HG03025 (cell line): Measurements from ENCODE around the gene CSRP1.

Experiments used
- ATAC-seq: cut with Tn5 transposase; IDR thresholded peaks from one replicate; pipeline ENCODE4 v1.9.1; 2021; ENCODE audit warnings: mild to moderate bottlenecking, moderate library complexity; ENCODE audit not compliant: unreplicated experiment, low FRiP score

Gene CSRP1

GRCh38 chr1:201515062-201515750 lies 8.3 kb upstream of the CSRP1 start:
- ATAC-seq = no peak

DNA sequence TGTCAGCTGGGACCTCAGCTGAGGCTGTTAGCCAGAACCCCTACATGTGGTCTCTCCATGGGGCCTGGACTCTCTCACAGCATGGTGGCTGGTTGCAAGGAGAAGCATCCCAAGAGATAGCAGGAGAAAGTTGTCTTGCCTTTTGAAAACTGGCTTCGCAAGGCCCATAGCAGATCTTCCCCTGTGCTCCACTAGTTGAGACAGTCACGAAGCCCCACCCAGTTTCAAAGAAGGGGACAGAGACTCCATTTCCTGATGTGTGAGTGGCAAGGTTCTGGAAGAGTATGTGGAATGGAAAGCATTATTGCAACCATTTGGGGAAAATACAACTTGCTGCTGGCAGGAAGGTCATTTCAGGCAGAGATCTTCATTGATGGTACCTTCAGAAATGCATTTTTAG lies 7.5 kb upstream of the CSRP1 start:
- no peak for ATAC-seq

DNA sequence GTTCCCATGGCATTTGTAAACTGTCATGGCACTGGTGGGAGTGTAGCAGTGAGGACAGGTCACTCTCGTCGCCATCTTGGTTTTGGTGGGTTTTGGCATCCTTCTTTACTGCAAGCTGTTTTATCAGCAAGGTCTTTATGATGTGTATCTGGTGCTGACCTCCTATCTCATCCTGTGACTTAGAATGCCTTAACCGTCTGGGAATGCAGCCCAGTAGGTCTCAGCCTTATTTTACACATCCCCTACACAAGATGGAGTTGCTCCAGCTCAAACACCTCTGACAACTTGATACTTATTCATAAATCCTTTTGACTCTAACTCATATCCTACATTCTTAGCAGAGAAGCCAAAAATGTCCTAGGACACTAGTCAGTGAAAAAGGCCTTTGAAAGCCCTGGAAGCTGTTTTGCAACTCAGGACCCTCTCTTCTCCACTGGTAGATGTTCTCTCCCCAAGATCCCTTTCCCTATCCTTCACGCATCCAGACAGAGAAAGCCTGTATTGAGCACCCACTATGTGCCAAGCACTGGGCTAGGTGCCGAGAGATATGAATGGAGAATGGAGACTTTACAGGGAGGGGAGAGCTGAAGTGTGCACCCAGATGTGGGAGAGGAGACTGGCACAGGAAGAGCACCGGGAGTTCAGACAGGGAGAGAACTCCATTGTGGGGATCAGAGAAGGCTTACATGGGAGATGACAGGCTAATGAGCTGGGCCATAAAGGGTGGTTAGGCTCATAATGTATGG lies 6.7 kb upstream of the CSRP1 start:
- no peak for ATAC-seq

GRCh38 chr1:201511941-201512539 lies 5.1 kb upstream of the CSRP1 start:
- ATAC-seq = peak; percentile 50

- ATAC-seq = no peak
These were observed 4.5 kb upstream of the CSRP1 start for GRCh38 chr1:201511396-201511940.

GRCh38 chr1:201510734-201511133 lies 3.8 kb upstream of the CSRP1 start:
- no peak for ATAC-seq

DNA sequence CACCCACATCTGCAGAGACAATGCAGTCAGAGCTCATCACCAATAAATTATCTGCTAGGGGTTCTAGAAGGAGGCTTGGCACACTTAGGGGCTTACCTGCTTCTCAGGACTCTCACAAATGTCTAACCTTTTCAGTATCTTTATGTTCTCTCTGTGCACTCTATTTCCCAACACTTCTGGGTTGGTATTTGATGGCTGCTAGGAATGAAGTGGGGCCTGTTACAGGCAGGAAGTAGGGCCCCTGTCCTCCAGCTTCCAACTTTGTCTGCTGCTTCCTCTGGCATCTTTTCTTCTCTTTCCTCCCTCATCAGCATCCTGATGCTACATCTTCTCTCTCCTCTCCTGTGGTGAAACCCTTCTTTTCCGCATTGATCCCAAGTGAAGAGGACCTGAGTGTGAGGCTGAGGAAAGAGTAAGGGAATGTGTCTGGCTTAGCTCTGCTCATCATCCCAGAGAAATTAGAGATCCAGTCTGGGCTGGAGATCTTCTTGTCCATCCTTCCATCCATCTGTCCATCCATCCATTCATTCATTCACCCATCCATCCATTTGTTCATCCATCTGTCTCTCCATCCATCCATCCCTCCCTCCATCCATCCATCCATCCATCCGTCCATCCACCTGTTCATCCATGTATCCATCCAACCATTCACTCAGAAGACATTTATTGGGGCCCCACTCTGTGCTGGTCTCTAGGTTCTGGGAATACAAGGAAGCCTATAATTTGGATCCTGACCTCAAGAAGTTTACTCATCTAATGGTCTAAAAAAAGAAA lies 2.9 kb upstream of the CSRP1 start:
- ATAC-seq = no peak

GRCh38 chr1:201508809-201509208 lies 1.9 kb upstream of the CSRP1 start:
- no peak for ATAC-seq

DNA sequence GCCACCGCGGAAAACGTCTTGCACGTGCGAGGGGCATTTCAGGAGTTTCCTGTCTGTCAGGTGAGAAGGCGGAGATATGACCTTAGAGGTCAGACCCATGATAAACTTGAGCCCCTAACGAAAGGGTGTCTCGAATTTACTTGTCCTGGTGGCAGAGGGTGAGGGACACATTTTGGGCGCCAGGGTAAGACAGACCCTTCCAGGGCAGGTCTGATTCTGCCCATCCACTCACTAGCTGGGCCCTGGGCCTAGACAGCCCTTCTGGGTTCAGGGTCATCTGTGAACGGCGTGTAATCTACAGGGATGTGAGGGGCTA lies 395 bp upstream of the CSRP1 start:
- no peak for ATAC-seq

DNA sequence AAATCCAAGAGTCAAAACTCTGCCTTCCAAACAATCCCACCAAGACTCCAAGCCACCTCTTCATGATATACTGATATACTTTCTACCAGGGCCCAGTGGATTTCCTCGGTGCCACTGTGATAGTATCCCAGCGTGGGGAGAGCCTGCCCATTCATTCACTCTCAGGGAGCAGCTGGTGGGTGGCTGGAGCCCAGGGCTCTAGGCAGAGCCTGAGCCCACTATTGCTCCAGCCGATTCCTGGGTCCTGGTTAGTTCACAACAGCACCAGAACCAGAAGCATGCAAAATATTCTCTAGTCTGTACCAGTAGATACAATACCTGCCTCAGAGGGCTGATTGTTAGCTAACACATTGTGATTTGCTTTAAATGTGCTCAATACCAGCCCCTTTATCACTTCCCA lies 831 bp downstream of the CSRP1 start:
- ATAC-seq = no peak

GRCh38 chr1:201505503-201505890 lies 1.4 kb downstream of the CSRP1 start:
- no peak for ATAC-seq

DNA sequence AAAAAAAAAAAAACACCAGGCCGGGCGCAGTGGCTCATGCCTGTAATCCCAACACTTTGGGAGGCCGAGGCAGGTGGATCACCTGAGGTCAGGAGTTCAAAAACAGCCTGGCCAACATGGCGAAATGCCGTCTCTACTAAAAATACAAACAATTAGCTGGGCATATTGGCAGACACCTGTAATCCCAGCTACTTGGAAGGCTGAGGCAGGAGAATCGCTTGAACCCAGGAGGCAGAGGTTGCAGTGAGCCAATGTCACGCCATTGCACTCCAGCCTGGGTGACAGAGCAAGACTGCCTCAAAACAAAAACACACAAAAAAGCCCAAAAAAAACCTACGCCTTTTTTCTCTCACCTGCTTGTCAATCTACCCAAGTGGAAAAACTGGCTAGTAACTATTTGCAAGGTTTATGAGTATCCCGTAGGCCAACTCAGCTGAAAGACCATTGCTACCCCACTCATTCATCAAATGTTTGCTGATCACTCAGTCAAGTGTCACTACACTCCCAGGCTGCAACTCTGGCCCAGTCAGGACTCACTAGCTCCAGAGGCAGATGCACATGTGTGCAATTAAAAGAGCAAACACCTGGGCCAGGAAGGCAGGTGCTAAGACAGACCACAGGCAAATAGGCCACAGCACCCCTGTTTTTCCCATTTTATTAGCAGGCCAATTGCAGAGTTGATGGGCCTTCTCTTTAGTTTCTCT lies 2.0 kb downstream of the CSRP1 start:
- ATAC-seq = no peak

GRCh38 chr1:201504179-201504631 lies 2.7 kb downstream of the CSRP1 start:
- no peak for ATAC-seq

GRCh38 chr1:201503397-201504176 lies 3.3 kb downstream of the CSRP1 start:
- no peak for ATAC-seq

DNA sequence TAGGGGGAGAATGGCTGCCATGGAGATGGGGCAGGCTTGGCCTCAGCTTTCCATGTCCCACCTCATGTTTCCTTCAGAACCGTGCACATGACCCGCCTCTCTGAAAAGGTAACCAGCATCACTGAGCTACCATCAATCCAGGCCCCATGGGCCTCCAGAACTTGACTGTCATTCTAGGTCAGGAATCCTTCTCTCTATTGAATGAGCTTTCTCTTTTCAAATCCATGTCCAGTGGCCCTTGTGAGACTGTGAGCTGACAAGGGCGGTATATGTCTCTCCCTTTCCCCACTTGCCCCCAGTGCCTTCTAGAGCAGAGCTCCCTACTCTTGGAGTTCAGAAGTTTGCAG lies 4.4 kb downstream of the CSRP1 start:
- no peak for ATAC-seq

DNA sequence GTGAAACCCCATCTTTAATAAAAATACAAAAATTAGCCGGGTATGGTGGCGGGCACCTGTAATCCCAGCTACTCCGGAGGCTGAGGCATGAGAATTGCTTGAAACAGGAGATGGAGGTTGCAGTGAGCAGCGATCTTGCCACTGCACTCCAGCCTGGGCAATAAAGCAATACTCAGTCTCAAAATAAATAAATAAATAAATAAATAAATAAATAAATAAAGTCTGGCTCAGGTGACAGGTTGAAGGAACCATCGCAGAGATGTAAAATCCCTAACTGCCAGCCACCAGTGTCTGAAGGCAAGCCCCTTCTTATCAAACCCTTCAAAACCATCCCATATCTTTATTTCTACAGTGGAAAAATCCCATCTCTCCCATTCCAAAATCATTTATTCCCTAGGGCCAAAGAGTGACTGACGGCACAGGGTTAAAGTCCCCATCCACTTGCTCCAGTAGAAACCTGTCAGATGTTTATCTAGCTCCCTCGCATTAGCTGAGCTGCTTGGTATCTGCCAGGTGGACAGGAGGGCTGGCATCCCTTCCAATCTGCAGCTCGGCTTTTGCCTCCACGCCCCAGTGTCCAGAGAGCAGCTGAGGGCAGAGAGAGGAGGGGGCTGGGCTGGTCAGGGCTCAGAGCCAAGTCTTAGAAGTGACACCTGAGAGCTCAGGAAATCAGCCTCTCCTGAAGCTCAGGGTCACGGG lies 5.0 kb downstream of the CSRP1 start:
- ATAC-seq = no peak

DNA sequence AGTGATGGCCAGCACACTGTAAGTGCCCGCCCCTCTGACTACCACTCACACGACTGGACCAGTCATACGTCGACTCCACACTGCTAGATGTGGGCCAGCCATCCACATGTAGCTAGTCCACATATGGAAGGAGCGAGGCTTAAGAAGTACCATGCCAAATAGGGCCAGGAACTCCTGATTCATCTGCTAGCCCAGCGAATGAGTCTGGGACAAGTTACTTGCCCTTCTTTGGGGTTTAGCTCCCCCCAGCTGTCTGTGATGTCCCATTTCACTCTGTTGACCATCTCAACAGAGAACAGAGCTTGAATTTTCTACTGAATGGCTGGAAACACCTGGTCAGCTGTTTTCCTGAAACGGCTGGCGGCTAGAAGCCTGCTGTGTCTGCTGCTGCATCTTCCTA lies 5.8 kb downstream of the CSRP1 start:
- ATAC-seq = no peak

- ATAC-seq = no peak
These were observed 6.2 kb downstream of the CSRP1 start for GRCh38 chr1:201500670-201501120.
